Measurements from ENCODE around the gene GOLGA6D.
"Not testable (repeated sequence)": the region's sequence is repeated elsewhere in the genome, so short reads cannot be mapped to it uniquely, and the experiment has no call there.

- not testable (repeated sequence) for TF ChIP-seq CTCF (IDR thresholded peaks at IDR 0.05; ENCODE audit: low read depth, low read length, poor library complexity, severe bottlenecking); EZH2phosphoT487 (IDR thresholded peaks at IDR 0.05; ENCODE audit: borderline replicate concordance, low read length)
These were observed 11.0 kb downstream of the GOLGA6D start for GRCh38 chr15:75293660-75294059.

All from DOHH2 (cell line).